ENCODE measurements around the gene AIM2.
A peak's percentile ranks its signal among the peaks of the same experiment; 100 is the strongest.
"Not testable (repeated sequence)": the region's sequence is repeated elsewhere in the genome, so short reads cannot be mapped to it uniquely, and the experiment has no call there.

AIM2 gene

DNA sequence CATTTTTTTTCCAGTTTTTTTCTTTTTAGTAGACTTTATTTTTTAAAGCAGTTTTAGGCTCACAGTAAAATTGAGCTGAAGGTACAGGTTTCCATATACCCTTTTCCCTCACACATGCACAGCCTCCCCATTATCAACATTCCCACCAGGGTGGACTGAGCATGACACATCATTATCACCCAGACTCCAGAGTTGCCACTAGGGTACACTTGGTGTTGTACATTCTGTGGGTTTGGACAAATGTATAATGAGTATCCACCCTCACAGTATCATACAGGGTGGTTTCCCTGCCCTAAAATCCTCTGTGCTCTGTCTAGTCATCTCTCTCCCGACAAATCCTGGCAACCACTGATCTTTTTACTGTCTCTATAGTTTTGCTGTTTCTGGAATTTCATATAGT lies 3.0 kb upstream of the AIM2 start:
- peak; percentile 25 for DNase-seq (ENCODE audit: low read depth)

DNA sequence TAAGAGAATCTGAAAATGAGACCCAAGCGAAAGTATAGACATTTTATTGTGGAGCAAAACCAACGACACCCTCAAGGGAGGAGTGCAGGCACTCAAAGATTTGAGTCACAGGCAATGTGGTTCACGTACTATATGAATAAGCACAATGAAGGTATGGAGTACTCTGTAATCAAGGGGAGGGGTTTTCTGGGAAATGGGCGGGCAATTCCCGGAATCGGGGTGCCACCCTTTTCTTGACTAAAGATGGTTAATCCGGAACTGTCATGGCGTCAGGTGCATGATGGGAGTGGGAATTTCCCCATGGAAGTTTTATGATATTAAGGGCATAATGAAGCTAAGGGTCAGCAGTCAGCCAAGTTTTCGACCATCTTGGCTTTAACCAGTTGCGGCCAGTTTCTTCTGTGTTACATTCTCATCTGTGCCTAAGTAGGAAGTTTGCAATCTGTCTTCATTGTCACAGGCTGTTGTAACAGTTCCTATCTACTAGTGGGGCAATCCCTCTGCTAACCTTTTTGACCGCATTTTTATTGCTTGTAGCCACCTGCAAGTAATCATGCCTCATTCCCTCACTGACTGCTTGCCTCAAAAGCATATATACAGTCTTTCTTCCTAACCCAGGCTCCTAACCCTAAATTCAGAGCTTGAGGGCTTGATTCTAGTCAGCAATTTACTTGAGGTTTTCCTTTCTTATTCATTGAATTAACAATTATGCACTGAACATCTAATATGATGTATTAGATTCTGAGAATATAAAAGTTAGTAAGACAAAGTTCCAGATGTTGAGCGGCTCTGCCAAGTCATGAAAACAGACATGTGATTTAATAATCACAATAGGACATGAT lies 775 bp upstream of the AIM2 start:
- DNase-seq (ENCODE audit: low read depth): no peak

DNA sequence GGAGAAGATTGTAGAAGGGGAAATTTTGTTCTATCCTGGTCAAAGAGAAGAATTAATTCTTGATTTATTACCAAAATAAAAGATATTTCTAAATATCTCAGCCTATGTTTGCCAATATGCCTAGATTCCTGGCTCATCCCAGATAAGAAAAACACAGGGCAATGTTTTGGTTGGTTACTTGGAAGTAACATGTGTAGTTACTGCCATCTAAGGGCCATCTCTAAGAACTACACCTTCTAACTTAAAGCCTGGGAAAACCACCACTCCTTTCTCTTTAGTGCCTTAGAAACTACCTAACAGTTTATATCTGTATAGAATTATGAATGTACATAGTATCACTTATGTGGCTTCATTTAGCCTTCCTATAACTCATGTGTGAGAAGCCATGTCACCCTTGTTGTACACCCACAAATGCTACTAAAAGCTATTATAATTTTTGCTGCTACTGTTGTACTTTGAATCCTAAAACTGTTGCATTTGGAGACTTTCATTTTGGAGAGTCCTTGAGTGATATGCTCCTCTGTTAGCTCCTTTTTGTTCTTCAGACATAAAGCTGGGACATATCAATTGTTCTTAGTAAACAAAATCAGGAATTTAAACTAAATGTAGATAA lies 4.5 kb downstream of the AIM2 start:
- DNase-seq (ENCODE audit: low read depth): peak; percentile 79

DNA sequence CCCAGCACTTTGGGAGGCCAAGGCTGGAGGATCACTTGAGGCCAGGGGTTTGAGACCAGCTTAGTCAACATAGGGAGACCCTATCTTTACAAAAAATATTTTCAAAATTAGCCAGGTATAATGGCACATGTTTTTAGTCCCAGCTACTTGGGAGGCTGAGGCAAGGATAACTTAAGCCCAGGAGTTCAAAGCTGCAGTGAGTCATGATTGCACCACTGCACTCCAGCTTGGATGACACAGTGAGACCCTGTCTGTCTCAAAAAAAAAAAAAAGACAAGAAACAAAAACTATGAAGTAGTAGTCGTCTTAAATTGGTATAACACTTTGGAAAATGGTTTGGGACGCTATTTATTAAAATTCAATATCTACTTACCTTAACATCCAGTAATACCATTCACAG lies 7.7 kb downstream of the AIM2 start:
- DNase-seq (ENCODE audit: low read depth): peak; percentile 61

DNA sequence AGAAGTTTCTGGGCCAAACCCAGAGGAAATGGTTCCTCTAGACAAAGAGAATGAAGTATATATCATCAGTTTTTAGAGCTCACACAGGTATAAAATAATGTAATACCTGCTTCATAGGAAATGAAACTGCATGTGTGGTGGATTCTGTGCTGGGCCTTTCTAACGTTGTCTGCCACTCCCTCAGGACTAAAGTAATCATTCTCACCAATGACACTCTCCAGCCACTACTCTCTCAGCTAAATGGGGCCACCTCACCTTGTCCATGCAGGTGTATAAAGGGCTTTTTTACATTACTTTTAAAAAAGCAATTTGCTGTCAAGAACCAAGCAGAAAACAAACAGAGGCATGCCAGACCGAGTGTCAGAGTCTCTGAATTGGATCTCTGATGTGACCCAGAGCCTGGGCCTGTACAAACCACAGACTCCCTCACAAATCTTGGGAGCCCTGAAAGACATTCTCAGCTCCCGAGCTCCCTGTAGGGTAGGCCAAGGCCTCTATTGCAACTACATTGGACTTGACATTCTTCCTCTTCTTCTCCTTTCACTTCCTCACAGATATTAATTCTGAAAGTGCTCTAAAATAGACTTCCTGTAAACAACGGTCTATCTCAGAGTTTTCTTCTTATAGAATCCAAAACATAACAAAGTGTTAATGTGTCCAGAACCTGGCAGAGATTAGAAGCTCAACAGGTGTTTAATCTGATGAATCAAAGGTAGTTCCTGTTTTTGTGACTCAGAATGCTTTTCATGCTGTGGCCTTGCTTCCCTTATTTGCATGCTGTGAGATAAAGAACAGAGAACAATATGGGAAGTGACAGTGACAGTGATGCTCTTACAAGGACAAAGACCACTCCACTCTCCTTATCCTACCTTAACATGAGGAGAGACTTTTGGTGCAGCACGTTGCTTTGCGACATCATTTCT lies 8.6 kb downstream of the AIM2 start:
- no peak for DNase-seq (ENCODE audit: low read depth)

DNA sequence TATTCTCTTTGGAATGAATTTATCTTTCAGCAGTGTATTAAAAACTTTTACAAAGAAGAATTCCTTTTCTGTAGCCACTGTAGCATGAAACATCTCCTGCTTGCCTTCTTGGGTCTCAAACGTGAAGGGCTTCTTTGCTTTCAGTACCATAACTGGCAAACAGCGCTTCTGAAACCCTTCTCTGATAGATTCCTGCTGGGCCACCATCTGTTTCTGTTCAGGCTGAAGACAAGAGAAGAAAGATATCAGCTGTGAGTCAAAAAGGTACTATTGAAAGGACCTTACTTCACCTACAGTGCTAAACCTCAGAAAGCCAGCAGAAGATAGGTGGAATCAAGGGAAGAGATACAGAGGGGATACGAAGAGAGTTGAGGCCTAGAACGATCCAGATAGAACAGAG lies 10.5 kb downstream of the AIM2 start:
- DNase-seq (ENCODE audit: low read depth): no peak

DNA sequence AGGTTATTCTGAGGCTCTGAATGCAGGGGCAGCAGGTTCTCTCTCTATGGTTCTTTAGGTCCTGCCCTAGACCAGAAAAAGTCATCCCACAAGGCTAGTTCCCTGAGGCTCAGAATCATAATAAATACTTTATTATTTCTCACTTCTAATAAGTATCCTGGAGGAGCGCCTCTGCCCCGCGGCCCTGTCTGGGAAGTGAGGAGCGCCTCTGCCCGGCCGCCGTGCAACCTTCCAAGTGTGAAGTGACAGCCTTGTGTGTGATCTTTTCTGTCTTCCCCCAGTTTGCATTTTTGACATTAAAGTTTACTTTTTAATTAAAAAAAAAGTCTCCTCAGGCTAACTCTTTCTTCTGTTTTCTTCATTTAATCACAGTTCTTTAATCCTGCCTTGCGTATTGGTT lies 11.5 kb downstream of the AIM2 start:
- no peak for DNase-seq (ENCODE audit: low read depth)

DNA sequence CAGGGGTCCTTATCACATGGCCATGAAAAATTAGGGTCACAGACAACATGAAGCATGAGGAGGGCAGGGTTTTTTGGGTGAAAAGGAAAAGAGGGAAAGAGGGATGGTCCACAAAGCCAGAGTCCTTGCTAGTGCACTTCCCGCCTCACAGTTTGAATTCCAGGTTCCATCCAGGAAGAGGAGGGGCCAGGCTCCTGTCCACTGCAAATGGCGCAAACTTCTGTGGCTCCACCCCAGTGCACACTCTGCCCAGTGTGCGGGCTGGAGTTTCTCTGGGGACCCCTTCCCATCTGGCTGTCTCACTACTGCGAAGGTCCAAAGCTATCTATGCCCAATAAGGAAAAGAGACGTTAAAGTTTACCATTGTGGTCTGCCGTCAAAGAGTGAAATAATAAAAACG lies 17.8 kb downstream of the AIM2 start:
- no peak for DNase-seq (ENCODE audit: low read depth)

DNA sequence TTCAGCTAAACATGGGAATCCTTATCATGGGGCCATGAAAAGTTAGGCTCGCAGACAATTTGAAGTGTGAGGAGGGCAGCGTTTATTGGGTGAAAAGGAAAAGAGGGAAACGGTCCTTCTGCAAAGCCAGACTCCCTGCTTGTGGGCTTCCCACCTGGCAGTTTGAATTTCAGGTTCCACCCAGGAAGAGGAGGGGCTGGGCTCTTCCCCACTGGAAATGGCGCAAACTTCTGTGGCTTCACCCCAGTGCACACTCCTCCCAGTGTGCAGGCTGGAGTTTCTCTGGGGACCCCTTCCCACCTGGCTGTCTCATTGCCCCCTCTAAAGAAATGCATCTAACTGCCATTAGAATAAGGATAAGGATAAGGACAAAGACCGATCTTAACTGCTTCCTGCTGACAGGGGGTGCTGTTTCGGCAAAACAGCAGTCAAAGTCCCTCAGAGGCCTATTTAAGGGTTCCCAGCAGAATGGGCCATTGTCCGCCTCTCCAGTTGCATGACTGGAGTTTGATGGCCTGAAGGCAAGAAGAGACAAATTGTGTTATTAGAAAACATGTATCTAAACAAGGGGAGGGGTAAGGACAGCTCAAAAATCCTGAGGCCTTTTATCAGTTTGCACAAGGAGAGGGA lies 20.4 kb downstream of the AIM2 start:
- DNase-seq (ENCODE audit: low read depth): no peak

DNA sequence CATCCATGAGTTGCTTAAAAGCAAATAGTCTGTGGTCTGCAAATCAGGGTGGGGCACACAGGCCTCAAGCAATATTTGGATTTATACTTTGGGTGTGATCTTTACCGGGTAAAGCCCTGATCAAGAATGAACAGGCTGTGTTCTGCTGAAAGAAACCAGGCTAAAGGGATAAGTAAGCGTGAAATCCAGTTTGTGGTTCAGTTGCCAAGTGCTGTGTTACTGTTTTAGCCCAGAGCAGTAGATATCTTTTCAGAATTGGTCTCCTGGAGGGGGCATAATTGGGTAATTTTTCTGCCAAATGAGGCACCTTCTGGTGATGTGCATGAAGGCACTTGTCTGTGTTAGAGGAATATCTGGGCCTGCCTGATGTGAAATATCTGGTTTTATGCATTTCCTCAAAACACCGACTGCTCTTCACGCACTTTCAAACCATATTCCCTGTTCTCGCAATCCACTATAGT lies 21.4 kb downstream of the AIM2 start:
- no peak for DNase-seq (ENCODE audit: low read depth)

DNA sequence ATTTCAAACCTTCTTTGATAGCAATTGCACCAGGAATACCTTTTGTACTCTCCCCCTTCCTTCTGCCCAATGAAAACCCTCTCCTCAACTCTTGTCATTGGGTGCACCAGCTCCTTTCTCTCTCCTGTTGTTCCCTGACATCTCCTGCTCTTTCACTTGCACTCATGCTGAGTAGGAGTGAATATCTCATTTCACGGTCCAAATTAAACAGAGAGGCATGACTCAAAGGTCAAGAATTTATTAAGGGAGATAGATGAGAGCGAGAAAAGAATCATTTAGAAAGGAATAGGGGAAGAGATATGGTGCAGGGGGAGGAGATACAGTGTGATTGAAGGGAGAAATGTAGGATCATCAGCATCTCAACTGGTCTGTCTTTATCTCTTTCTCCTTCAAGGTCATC lies 22.1 kb downstream of the AIM2 start:
- no peak for DNase-seq (ENCODE audit: low read depth)

DNA sequence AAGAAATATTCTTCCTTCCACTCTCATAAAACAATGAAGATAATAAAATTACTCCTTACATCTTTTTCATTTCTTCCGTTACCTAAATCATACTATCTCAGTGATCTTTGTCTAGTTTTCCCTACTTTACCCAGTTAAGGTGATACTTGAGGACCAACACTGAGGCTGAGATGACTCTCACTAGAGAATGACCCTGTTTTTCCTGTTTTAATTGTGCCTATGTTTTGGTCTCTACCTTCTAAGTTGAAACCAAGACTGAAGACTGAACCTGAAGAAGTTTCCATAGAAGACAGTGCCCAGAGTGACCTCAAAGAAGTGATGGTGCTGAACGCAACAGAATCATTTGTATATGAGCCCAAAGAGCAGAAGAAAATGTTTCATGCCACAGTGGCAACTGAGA lies 25.1 kb downstream of the AIM2 start:
- DNase-seq (ENCODE audit: low read depth): no peak

DNA sequence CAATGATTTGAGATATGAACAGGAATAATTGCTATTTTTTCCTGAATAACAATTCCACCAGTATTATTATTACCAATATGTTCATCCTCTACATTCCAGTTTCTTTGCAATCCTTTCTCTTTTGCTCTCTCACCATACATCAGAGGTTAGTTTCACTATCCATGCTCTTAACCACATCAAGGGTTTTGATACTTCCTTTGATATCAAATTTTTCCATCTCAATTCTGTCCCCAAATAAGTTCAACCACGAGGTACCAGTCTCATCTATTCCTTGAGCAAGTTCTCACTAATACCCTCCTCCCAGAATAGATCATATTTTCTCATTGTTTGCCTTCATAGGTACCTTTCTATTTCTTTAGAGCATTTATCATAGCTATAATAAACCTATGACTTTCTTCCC lies 30.1 kb downstream of the AIM2 start:
- DNase-seq (ENCODE audit: low read depth): not testable (repeated sequence)

DNA sequence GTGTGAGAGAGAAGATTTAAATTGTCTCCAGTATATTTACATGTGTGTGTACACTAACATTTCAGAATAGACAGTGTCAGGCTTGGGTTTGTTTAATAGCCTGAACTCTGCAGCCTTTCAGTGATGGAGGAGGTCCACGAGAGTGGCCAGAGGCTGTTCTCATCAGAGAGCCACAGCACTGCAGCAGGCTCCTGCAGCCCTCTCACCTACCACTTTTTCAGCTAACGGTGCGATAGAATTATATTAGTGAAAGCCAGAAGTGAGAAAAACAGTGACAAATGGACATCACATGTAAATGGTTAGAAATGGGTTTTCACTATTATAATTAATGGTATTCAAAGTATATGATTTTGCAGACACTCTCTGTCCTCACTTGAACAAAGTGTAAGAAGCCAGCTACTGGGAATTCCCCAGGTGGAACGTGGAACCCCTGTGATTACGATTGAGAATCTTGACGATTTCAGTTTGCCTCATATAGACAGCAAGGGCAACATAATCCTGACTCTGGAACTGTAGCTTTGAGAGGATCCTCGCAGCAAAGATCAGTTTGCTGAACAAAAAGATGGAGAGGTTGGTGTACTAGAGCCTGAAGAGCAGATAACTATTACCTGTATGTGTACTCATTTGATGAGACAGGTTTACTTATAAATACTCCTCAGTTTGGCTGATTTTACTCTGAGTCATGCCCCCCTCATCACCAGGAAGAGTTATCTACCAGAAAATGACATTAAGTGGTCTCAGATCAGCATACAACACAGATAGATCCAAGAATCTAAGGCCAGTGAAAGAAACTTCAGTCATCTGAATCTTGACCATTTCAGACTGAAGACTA lies 35.5 kb downstream of the AIM2 start:
- no peak for DNase-seq (ENCODE audit: low read depth)

DNA sequence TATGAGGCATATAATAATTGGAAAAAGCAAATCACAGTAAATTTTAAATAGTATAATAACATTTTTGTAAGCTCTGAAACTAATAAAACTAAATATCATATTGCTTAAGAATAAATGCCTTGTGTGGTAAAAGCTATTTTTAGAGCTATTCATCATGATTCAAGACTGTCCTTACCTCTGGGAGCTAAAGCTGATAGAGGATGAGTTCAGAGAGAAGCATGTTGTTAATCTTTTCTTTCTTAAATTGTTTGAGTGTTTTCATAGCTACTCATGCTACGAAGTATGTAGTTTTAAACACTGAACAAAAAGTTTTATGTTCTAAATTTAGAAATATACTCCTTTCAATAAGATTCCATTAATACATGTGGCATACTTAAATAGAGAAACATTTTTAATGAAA lies 36.4 kb downstream of the AIM2 start:
- peak; percentile 53 for DNase-seq (ENCODE audit: low read depth)

DNA sequence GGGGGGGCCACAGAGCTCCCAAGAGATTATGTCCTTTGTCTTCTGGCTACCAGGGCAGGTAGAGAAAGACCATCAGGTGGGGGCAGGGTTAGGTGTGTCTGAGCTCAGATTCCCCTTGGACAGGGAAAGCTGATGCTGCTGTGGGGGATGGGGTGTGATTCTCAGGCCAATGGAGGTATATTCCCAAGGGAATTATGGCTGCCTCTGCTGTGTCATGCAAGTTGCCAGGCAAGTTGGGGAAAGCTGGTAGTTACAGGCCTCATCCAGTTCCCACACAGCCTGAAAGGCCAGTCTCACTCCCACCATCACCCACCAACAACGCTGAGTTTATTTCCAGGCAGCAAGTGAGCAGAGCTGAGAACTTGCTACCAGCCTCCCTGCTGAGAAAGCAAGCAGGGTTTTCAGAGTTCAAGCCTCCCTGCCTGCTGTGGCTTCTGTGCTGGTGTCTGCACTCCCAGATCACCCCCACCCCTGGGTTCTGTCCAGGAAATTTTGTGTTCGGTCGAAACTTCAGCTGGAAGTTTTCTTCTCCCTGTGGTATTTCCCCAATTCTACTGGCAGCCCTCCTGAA lies 45.6 kb downstream of the AIM2 start:
- DNase-seq (ENCODE audit: low read depth): no peak

DNA sequence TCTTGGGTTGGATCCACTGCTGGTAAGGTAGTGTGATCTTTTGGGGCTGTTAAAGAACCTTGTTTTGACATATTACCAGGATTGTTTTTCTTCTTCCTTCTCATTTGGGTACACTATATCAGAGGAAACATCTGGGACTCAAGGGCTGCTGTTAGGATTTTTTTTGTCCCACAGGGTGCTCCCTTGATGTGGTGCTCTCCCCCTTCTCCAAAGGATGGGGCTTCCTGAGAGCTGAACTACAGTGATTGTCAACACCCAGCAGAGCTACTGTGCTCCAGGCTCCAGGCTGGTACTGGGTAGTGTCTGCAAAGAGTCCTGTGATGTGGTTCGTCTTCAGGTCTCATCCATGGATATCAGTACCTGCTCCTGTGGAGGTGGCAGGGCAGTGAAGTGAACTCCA lies 46.3 kb downstream of the AIM2 start:
- DNase-seq (ENCODE audit: low read depth): no peak

DNA sequence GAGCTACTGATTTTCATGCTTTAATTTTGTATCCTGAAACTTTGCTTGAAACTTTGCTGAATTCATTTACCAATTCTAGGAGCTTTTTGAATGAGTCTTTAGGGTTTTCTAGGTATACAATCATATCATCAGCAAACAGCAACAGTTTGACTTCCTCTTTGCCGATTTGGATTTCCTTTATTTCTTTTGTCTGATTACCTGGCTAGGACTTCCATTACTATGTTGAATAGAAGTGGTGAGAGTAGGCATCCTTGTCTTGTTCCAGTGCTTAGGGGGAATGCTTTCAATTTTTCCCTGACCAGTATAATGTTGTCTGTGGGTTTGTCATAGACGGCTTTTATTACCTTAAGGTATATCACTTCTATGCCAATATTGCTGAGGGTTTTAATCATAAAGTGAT lies 49.7 kb downstream of the AIM2 start:
- not testable (repeated sequence) for DNase-seq (ENCODE audit: low read depth)

DNA sequence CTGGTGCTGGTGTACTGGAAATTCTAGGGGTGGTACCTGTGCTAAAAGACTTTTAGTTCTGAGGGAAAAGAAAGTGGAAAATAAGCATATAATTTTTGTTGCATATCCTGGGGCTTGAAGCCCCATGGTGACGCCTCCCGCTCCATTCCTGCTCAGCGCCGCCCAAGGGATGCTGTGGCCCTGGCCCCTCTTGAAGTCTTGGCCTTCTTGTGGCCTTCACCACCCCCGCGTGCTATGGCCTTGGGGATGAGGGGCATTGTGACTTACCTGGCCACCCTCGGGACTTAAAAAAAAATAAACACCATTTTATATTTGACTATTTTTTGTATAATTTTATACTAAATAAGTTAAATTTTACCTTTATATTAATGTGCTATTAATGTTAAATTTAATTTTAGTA lies 51.5 kb downstream of the AIM2 start:
- no peak for DNase-seq (ENCODE audit: low read depth)

DNA sequence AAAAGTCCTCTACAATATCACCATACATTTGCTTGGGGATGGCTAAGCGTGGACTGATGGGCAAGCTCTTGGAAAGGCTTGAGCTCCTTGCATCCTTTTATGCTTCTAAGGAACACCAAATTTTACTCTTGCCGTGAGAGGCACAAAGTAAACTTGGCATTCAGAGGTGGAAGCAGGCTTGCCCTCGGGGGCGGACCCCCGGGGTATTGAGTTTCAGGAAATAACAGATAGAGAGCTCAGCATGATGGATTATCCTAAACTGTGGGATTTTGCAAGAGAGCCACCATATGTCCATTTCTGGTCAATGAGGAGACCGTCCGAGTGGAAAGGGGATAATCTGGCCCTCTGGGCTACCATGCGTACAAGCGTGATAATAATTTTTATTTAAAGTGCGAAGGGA lies 52.8 kb downstream of the AIM2 start:
- DNase-seq (ENCODE audit: low read depth): no peak

DNA sequence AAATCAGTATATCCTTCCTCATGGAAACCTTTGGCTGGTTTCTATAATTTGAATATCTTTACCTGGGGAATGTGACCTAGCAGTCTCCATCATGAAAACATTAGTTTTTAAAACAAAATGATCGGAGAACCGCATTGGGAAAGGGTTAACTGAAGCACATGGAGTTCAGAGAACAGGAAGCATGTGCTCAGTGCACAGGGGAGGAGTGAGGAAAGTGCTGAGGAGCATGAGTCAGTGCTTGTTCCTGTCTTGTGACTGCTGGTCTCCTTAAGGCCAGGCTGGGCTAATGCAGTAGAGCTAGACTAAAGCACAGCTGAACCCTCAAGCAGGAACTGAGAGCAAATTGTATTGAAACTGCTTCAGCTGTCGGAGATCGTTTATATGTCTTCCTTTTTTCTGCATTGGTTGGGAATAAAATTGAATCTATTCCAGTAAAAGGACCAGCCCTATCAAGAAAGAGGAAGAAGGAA lies 61.1 kb downstream of the AIM2 start:
- peak; percentile 94 for DNase-seq (ENCODE audit: low read depth)
